ENCODE measurements around the gene RAB6B. TPM values are rescaled to one million over a fixed set of nuclear protein-coding genes. Genes with fewer than 3 reads are reported as not detected.

RAB6B gene
- total RNA-seq, 1 donor from 2014 or later: 1.6 TPM

GRCh38 chr3:133894353-133895207 is 1.1 kb downstream of the RAB6B start:
- peak overlapping the region in 1 of 3 donors; percentile 50 for H3K9ac ChIP-seq (ENCODE audit: low read depth in 1 of 3, low read length in 3 of 3)
- peaks cover 3 to 16% (median 12%) of the 10 kb centered on the region in 3 donors for H3K27me3 ChIP-seq (ENCODE audit: control insufficient read depth in 3 of 3, insufficient read depth in 3 of 3, low read length in 3 of 3)
- peaks cover 3 to 9% (median 4%) of the 10 kb centered on the region in 3 donors for H3K4me1 ChIP-seq (ENCODE audit: control insufficient read depth in 3 of 3, insufficient read depth in 3 of 3, low read length in 3 of 3)
- H3K9me3 ChIP-seq (ENCODE audit: control insufficient read depth in 3 of 3, low read length in 3 of 3): no peaks in the 10 kb centered on the region
- H3K27ac ChIP-seq (ENCODE audit: low read depth, low read length): no peak overlapping the region
- peak overlapping the region; percentile 51 to 58 (median 56) for H3K4me3 ChIP-seq (ENCODE audit: low read length in 3 of 3)
- no peaks in the 10 kb centered on the region for H3K36me3 ChIP-seq (ENCODE audit: control insufficient read depth in 3 of 3, insufficient read depth in 3 of 3, low read length in 3 of 3)

GRCh38 chr3:133893683-133894352 is 1.9 kb downstream of the RAB6B start:
- no peak overlapping the region for H3K27ac ChIP-seq (ENCODE audit: low read depth, low read length)
- no peaks in the 10 kb centered on the region for H3K9me3 ChIP-seq (ENCODE audit: control insufficient read depth in 3 of 3, low read length in 3 of 3)
- no peak overlapping the region for H3K9ac ChIP-seq (ENCODE audit: low read depth in 1 of 3, low read length in 3 of 3)
- no peaks in the 10 kb centered on the region for H3K36me3 ChIP-seq (ENCODE audit: control insufficient read depth in 3 of 3, insufficient read depth in 3 of 3, low read length in 3 of 3)
- peak overlapping the region in 1 of 3 donors; percentile 51 for H3K4me3 ChIP-seq (ENCODE audit: low read length in 3 of 3)
- H3K4me1 ChIP-seq (ENCODE audit: control insufficient read depth in 3 of 3, insufficient read depth in 3 of 3, low read length in 3 of 3): peaks cover 3 to 9% (median 4%) of the 10 kb centered on the region in 3 donors
- H3K27me3 ChIP-seq (ENCODE audit: control insufficient read depth in 3 of 3, insufficient read depth in 3 of 3, low read length in 3 of 3): peaks cover 3 to 16% (median 12%) of the 10 kb centered on the region in 3 donors

- H3K4me1 ChIP-seq (ENCODE audit: control insufficient read depth in 3 of 3, insufficient read depth in 3 of 3, low read length in 3 of 3): peaks cover 3 to 9% (median 4%) of the 10 kb centered on the region in 3 donors
- no peaks in the 10 kb centered on the region for H3K36me3 ChIP-seq (ENCODE audit: control insufficient read depth in 3 of 3, insufficient read depth in 3 of 3, low read length in 3 of 3)
- H3K27me3 ChIP-seq (ENCODE audit: control insufficient read depth in 3 of 3, insufficient read depth in 3 of 3, low read length in 3 of 3): peaks cover 3 to 16% (median 12%) of the 10 kb centered on the region in 3 donors
- no peaks in the 10 kb centered on the region for H3K9me3 ChIP-seq (ENCODE audit: control insufficient read depth in 3 of 3, low read length in 3 of 3)
- H3K9ac ChIP-seq (ENCODE audit: low read depth in 1 of 3, low read length in 3 of 3): no peak overlapping the region
- no peak overlapping the region for H3K27ac ChIP-seq (ENCODE audit: low read depth, low read length)
- H3K4me3 ChIP-seq (ENCODE audit: low read length in 3 of 3): no peak overlapping the region
Observed at GRCh38 chr3:133892541-133893231, 3.0 kb downstream of the RAB6B start.

GRCh38 chr3:133891662-133892378 is 3.9 kb downstream of the RAB6B start:
- H3K27ac ChIP-seq (ENCODE audit: low read depth, low read length): no peak overlapping the region
- H3K9me3 ChIP-seq (ENCODE audit: control insufficient read depth in 3 of 3, low read length in 3 of 3): no peaks in the 10 kb centered on the region
- peaks cover 3 to 9% (median 4%) of the 10 kb centered on the region in 3 donors for H3K4me1 ChIP-seq (ENCODE audit: control insufficient read depth in 3 of 3, insufficient read depth in 3 of 3, low read length in 3 of 3)
- H3K4me3 ChIP-seq (ENCODE audit: low read length in 3 of 3): no peak overlapping the region
- H3K36me3 ChIP-seq (ENCODE audit: control insufficient read depth in 3 of 3, insufficient read depth in 3 of 3, low read length in 3 of 3): no peaks in the 10 kb centered on the region
- peaks cover 3 to 16% (median 12%) of the 10 kb centered on the region in 3 donors for H3K27me3 ChIP-seq (ENCODE audit: control insufficient read depth in 3 of 3, insufficient read depth in 3 of 3, low read length in 3 of 3)
- no peak overlapping the region for H3K9ac ChIP-seq (ENCODE audit: low read depth in 1 of 3, low read length in 3 of 3)

GRCh38 chr3:133890972-133891644 is 4.6 kb downstream of the RAB6B start:
- Histone ChIP-seq H3K9ac (ENCODE audit: low read depth in 1 of 3, low read length in 3 of 3) (no peak overlapping the region), H3K9me3 (ENCODE audit: control insufficient read depth in 3 of 3, low read length in 3 of 3) (no peaks in the 10 kb centered on the region), H3K4me1 (ENCODE audit: control insufficient read depth in 3 of 3, insufficient read depth in 3 of 3, low read length in 3 of 3) (peaks cover 3 to 7% (median 3%) of the 10 kb centered on the region in 3 donors), H3K36me3 (ENCODE audit: control insufficient read depth in 3 of 3, insufficient read depth in 3 of 3, low read length in 3 of 3) (no peaks in the 10 kb centered on the region), H3K27me3 (ENCODE audit: control insufficient read depth in 3 of 3, insufficient read depth in 3 of 3, low read length in 3 of 3) (peaks cover 0 to 12% (median 8%) of the 10 kb centered on the region in 3 donors), H3K4me3 (ENCODE audit: low read length in 3 of 3) (no peak overlapping the region), H3K27ac (ENCODE audit: low read depth, low read length) (no peak overlapping the region)

- Histone ChIP-seq H3K36me3 (ENCODE audit: control insufficient read depth in 3 of 3, insufficient read depth in 3 of 3, low read length in 3 of 3) (no peaks in the 10 kb centered on the region), H3K9ac (ENCODE audit: low read depth in 1 of 3, low read length in 3 of 3) (no peak overlapping the region), H3K4me3 (ENCODE audit: low read length in 3 of 3) (no peak overlapping the region), H3K4me1 (ENCODE audit: control insufficient read depth in 3 of 3, insufficient read depth in 3 of 3, low read length in 3 of 3) (peaks cover 0 to 4% (median 3%) of the 10 kb centered on the region in 3 donors), H3K27ac (ENCODE audit: low read depth, low read length) (no peak overlapping the region), H3K27me3 (ENCODE audit: control insufficient read depth in 3 of 3, insufficient read depth in 3 of 3, low read length in 3 of 3) (peaks cover 0 to 9% (median 7%) of the 10 kb centered on the region in 3 donors), H3K9me3 (ENCODE audit: control insufficient read depth in 3 of 3, low read length in 3 of 3) (no peaks in the 10 kb centered on the region)
Observed at GRCh38 chr3:133890037-133890436, 5.6 kb downstream of the RAB6B start.

GRCh38 chr3:133888726-133889340 is 6.8 kb downstream of the RAB6B start:
- no peak overlapping the region for H3K9ac ChIP-seq (ENCODE audit: low read depth in 1 of 3, low read length in 3 of 3)
- no peak overlapping the region for H3K4me3 ChIP-seq (ENCODE audit: low read length in 3 of 3)
- peaks cover 0 to 9% (median 6%) of the 10 kb centered on the region in 3 donors for H3K27me3 ChIP-seq (ENCODE audit: control insufficient read depth in 3 of 3, insufficient read depth in 3 of 3, low read length in 3 of 3)
- H3K27ac ChIP-seq (ENCODE audit: low read depth, low read length): no peak overlapping the region
- H3K9me3 ChIP-seq (ENCODE audit: control insufficient read depth in 3 of 3, low read length in 3 of 3): no peaks in the 10 kb centered on the region
- H3K36me3 ChIP-seq (ENCODE audit: control insufficient read depth in 3 of 3, insufficient read depth in 3 of 3, low read length in 3 of 3): no peaks in the 10 kb centered on the region
- peaks cover 0 to 4% (median 0%) of the 10 kb centered on the region in 3 donors for H3K4me1 ChIP-seq (ENCODE audit: control insufficient read depth in 3 of 3, insufficient read depth in 3 of 3, low read length in 3 of 3)

- Histone ChIP-seq H3K4me1 (ENCODE audit: control insufficient read depth in 3 of 3, insufficient read depth in 3 of 3, low read length in 3 of 3) (peaks cover 0 to 5% (median 0%) of the 10 kb centered on the region in 3 donors), H3K4me3 (ENCODE audit: low read length in 3 of 3) (no peak overlapping the region), H3K9me3 (ENCODE audit: control insufficient read depth in 3 of 3, low read length in 3 of 3) (no peaks in the 10 kb centered on the region), H3K27ac (ENCODE audit: low read depth, low read length) (no peak overlapping the region), H3K27me3 (ENCODE audit: control insufficient read depth in 3 of 3, insufficient read depth in 3 of 3, low read length in 3 of 3) (peaks cover 0 to 9% (median 6%) of the 10 kb centered on the region in 3 donors), H3K36me3 (ENCODE audit: control insufficient read depth in 3 of 3, insufficient read depth in 3 of 3, low read length in 3 of 3) (no peaks in the 10 kb centered on the region), H3K9ac (ENCODE audit: low read depth in 1 of 3, low read length in 3 of 3) (no peak overlapping the region)
Observed at GRCh38 chr3:133887803-133888703, 7.6 kb downstream of the RAB6B start.
